Adrenal gland (tissue), 12 donors: ENCODE measurements around the gene EML6. TPM values are rescaled to one million over a fixed set of nuclear protein-coding genes. Genes with fewer than 3 reads are reported as not detected.

ENCODE experiments used
- DNase-seq, 7 donors: peaks; one replicate each; pipeline ENCODE4 v3.0.0-alpha.2; 2019 to 2020
- H3K27ac ChIP-seq, 5 donors: fragments of 200-600 bp; sonication (generic) in 4 of 5; 1 replicate in 3 of 5; 2 replicates in 2 of 5; pipeline versions ENCODE4 v1.5.1 to v1.8.0; 2016 to 2020; ENCODE audit warnings: mild to moderate bottlenecking in 1 of 5
- H3K27me3 ChIP-seq: fragments of 200-600 bp; 2 replicates; pipeline ENCODE4 v1.8.0; 2021
- H3K36me3 ChIP-seq, 2 donors: fragments of 200-600 bp; replicated peaks in 1 of 2; 1 replicate in 1 of 2; 2 replicates in 1 of 2; pipeline versions ENCODE4 v1.5.1 to v1.8.0; 2018 to 2022
- H3K4me1 ChIP-seq, 2 donors: fragments of 200-600 bp; replicated peaks in 1 of 2; 1 replicate in 1 of 2; 2 replicates in 1 of 2; pipeline versions ENCODE4 v1.5.1 to v1.8.0; 2018 to 2021
- H3K4me3 ChIP-seq, 4 donors: fragments of 200-600 bp; sonication (generic) in 3 of 4; one replicate each; pipeline ENCODE4 v1.5.1; 2016 to 2018
- H3K9me3 ChIP-seq, 3 donors: fragments of 200-600 bp; sonication (generic) in 1 of 3; replicated peaks in 1 of 3; 1 replicate in 2 of 3; 2 replicates in 1 of 3; pipeline versions ENCODE4 v1.5.1 to v1.8.0; 2016 to 2021
- POLR2A ChIP-seq, 2 donors: fragments of 450-650 bp; IDR thresholded peaks; one replicate each; pipeline ENCODE4 v1.6.1; 2017; ENCODE audit warnings: antibody characterized with exemption in 2 of 2, mild to moderate bottlenecking in 2 of 2, moderate library complexity in 1 of 2
- WGBS, 4 donors: extraction: QIAGEN DNeasy Blood & Tissue Kit in 2 of 4; methylation state at CpG; one replicate each; pipeline versions ENCODE4 v1.1.5 to v1.1.7; 2013 to 2017; 5-methylcytosine and 5-hydroxymethylcytosine counted together
- intact Hi-C, 2 donors: fragments of 100-400 bp; cut with DNase I; formaldehyde crosslinking; loops; one replicate each; pipeline versions ENCODE4 v1.14.1 to v1.15.0; 2022 to 2023
- polyA plus RNA-seq, 3 donors: library from polyadenylated mRNA; stranded (reverse); fragments of 200-250 nt in 2 of 3; fragments of 350-450 nt in 1 of 3; fragmentation: Illumina TruSeq in 1 of 3; extraction: RNeasy Lipid Tissue Mini Kit (QIAGEN cat#74804) in 1 of 3; gene quantifications; one replicate each; pipeline ENCODE4 v1.2.3, GENCODE V29; 2013 to 2014
- total RNA-seq, 9 donors: library from RNA; depleted of rRNA in 4 of 9; stranded (reverse); fragments of >200 nt in 4 of 9; fragments of 120-200 nt in 1 of 9; fragmentation: NEBNext Ultra II Directional in 1 of 9; extraction: Animal tissue kit (Norgen Biotek cat#: 25700) in 1 of 9; gene quantifications; one replicate each; pipeline versions ENCODE4 v1.1.0 to v1.2.4, GENCODE V29; 2013 to 2023
- TF ChIP-seq, protein P1 (sequence below), 6 experiments: fragments of 450-650 bp in 4 of 6; fragments of 200-600 bp in 2 of 6; sonication (generic) in 1 of 6; IDR thresholded peaks; 1 replicate in 5 of 6; 2 replicates in 1 of 6; pipeline versions ENCODE4 v1.5.1 to v1.8.0; 2016 to 2021; ENCODE audit warnings: antibody characterized with exemption in 6 of 6, mild to moderate bottlenecking in 2 of 6, moderate library complexity in 1 of 6
- donor health status: healthy with polysubstance abuse.
- donor health status: Bipolar disorder and iron deficiency.
- donor health status: DM: yes; HTN: yes; CAD: no.
- donor health status: DM: no; HTN: no; CAD: no.
- donor health status: DM: no; HTN: no; CAD: no.
- donor health status: DM: yes; HTN: yes; CAD: no.

EML6 gene
- total and polyA plus RNA-seq, 12 donors: 6.0 to 19.3 (median 10.9) TPM

DNA sequence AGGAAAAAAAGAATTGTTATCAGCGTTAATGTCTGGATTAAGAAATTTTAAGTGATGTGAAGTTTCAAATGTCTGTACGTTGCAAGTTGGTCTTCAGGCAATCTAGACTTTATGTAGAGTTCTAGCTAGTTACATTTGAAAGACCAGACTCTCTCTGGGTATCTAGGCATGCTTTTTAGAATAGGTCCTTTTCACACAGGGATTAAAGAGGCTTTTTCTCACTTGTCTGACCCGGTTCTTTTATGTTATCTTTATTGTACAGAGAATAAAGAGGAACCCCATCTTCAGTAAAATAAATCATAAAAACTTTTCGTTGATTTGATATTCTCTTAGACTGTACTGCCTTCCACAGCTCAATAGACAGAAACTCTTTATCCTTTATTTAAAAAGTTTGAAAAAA lies 8.5 kb upstream of the EML6 start:
- DNase-seq: no peak
- Histone ChIP-seq H3K27me3 (no peaks in the 10 kb centered on the region), H3K4me3 (no peak overlapping the region), H3K4me1 (no peaks in the 10 kb centered on the region), H3K36me3 (no peaks in the 10 kb centered on the region), H3K27ac (no peak overlapping the region), H3K9me3 (no peaks in the 10 kb centered on the region)
- TF ChIP-seq POLR2A (IDR thresholded peaks at IDR 0.05): no peak
- TF ChIP-seq, protein P1, sequence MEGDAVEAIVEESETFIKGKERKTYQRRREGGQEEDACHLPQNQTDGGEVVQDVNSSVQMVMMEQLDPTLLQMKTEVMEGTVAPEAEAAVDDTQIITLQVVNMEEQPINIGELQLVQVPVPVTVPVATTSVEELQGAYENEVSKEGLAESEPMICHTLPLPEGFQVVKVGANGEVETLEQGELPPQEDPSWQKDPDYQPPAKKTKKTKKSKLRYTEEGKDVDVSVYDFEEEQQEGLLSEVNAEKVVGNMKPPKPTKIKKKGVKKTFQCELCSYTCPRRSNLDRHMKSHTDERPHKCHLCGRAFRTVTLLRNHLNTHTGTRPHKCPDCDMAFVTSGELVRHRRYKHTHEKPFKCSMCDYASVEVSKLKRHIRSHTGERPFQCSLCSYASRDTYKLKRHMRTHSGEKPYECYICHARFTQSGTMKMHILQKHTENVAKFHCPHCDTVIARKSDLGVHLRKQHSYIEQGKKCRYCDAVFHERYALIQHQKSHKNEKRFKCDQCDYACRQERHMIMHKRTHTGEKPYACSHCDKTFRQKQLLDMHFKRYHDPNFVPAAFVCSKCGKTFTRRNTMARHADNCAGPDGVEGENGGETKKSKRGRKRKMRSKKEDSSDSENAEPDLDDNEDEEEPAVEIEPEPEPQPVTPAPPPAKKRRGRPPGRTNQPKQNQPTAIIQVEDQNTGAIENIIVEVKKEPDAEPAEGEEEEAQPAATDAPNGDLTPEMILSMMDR (IDR thresholded peaks at IDR 0.05): no peak
- intact Hi-C loops: no loop called here
- WGBS, 4 donors: 54 to 73% (median 62%) methylated on average over 4 of the region's 4 CpGs

DNA sequence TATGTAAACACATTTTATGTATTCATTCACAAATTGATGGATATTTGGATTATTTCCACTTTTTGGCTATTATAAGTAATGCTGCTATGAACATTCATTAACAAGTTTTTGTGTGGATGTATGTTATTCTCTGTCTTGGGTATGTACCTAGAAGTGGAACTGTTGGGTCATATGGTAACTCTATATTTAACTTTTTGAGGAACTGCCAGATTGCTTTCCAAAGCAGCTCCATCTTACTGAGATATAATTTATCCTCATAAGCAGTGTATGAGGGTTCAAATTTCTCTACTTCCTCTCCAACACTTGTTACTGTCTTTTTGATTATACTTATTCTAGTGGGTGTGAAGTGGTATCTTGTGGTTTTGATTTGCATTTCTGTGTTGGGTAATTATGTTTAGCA lies 7.1 kb upstream of the EML6 start:
- no peaks in the 10 kb centered on the region for H3K36me3 ChIP-seq
- TF ChIP-seq, protein P1 (IDR thresholded peaks at IDR 0.05): no peak
- TF ChIP-seq POLR2A (IDR thresholded peaks at IDR 0.05): no peak
- no peak for DNase-seq
- H3K27me3 ChIP-seq: no peaks in the 10 kb centered on the region
- no peak overlapping the region for H3K27ac ChIP-seq
- no peaks in the 10 kb centered on the region for H3K9me3 ChIP-seq
- H3K4me1 ChIP-seq: no peaks in the 10 kb centered on the region
- intact Hi-C loops: no loop called here
- no peak overlapping the region for H3K4me3 ChIP-seq

DNA sequence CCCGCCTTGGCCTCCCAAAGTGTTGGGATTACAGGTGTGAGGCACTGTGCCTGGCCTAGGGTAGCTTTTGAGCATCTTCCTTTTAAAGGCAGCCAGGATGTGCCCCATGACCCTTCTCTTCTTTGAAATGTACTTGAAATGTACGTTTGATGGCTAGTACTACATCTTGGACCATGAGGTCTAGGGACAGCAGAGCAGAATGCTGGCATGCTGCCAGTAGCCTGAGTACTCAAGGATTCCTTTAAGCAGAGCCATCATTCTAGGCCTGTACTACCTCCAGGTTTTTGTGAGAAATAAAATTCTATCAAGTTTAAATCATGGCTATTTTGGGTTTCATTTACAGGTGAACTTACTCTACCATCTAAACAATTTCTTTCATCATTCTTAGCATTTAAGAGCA lies 2.9 kb upstream of the EML6 start:
- intact Hi-C loops: loop anchor here in 1 of 2 donors (10.0 kb wide), 1 partner anchor 114 kb away; no protein-coding TSS in a partner anchor
- no peak for TF ChIP-seq POLR2A (IDR thresholded peaks at IDR 0.05)
- TF ChIP-seq, protein P1 (IDR thresholded peaks at IDR 0.05): no peak
- peak in 3 of 7 donors; percentile 31 to 61 (median 35) for DNase-seq
- WGBS, 4 donors: 50 to 73% (median 61%) methylated on average over 1 to 2 of the region's 2 CpGs
- no peak overlapping the region for H3K4me3 ChIP-seq
- H3K9me3 ChIP-seq: no peaks in the 10 kb centered on the region
- H3K4me1 ChIP-seq: peaks cover 6% of the 10 kb centered on the region in 2 donors
- H3K27ac ChIP-seq: no peak overlapping the region
- no peaks in the 10 kb centered on the region for H3K36me3 ChIP-seq
- no peaks in the 10 kb centered on the region for H3K27me3 ChIP-seq

DNA sequence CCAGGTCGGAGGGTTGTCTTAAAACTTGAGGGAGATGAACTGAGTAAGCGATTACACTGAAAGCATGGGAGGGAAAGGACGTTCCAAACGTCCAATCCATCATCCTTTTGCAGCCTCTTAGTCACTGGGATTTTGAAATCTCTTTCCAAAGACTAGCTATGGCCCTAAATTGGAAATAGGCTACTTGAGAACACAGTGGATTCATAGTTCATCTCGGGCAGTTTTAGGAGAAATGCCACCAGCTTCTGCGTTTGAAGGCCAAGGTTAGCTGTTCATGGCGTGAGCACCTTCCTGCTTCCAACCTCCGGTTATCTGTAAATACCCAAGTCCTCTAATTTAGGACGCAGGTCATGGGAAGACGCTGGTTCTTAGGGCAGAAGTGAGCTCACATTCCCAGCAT lies 821 bp upstream of the EML6 start:
- Histone ChIP-seq H3K27me3 (no peaks in the 10 kb centered on the region), H3K9me3 (no peaks in the 10 kb centered on the region), H3K36me3 (no peaks in the 10 kb centered on the region), H3K4me3 (peak overlapping the region in 3 of 4 donors; percentile 1 to 87 (median 2)), H3K4me1 (peaks cover 6% of the 10 kb centered on the region in 2 donors), H3K27ac (peak overlapping the region; percentile 75 to 97 (median 88))
- intact Hi-C loops: loop anchor here in 1 of 2 donors (10.0 kb wide), 1 partner anchor 112 kb away; no protein-coding TSS in a partner anchor
- no peak for TF ChIP-seq POLR2A (IDR thresholded peaks at IDR 0.05)
- TF ChIP-seq, protein P1 (IDR thresholded peaks at IDR 0.05): no peak
- DNase-seq: peak in 6 of 7 donors; percentile 50 to 74 (median 60)
- 4 to 9% (median 6%) methylated on average over 10 of the region's 10 CpGs for WGBS, 4 donors
